ACC112 (cell line): Measurements from ENCODE around the gene CFAP92.

Experiments used
- H2AFZ ChIP-seq: fragments of 200-600 bp; sonication (generic); one replicate; pipeline ENCODE4 v1.6.0; 2017; ENCODE audit warnings: antibody characterized with exemption, low read length; ENCODE audit not compliant: unreplicated experiment
- H3K27ac ChIP-seq: fragments of 200-600 bp; sonication (generic); 2 replicates; pipeline ENCODE4 v1.5.1; 2014; ENCODE audit warnings: low read depth, mild to moderate bottlenecking, antibody characterized with exemption, low read length, moderate library complexity
- H3K27me3 ChIP-seq: fragments of 200-600 bp; sonication (generic); 2 replicates; pipeline ENCODE4 v1.6.1; 2014; ENCODE audit warnings: mild to moderate bottlenecking, antibody characterized with exemption, low read length, moderate library complexity, mixed read lengths; ENCODE audit not compliant: insufficient read depth
- H3K36me3 ChIP-seq: fragments of 200-600 bp; sonication (generic); 2 replicates; pipeline ENCODE4 v1.6.1; 2016; ENCODE audit warnings: mild to moderate bottlenecking, antibody characterized with exemption, low read length, moderate library complexity, mixed read lengths; ENCODE audit not compliant: insufficient read depth
- H3K4me1 ChIP-seq: fragments of 200-600 bp; sonication (generic); one replicate; pipeline ENCODE4 v1.6.1; 2016; ENCODE audit warnings: low read length, mixed read lengths; ENCODE audit not compliant: insufficient read depth, unreplicated experiment, control insufficient read depth
- H3K4me3 ChIP-seq: fragments of 200-600 bp; sonication (generic); 2 replicates; pipeline ENCODE4 v1.5.1; 2014; ENCODE audit warnings: mild to moderate bottlenecking, low read depth, low read length
- H3K79me2 ChIP-seq: fragments of 200-600 bp; sonication (generic); one replicate; pipeline ENCODE4 v1.6.0; 2016; ENCODE audit warnings: low read length; ENCODE audit not compliant: control insufficient read depth, unreplicated experiment, insufficient read depth

The CFAP92 gene

DNA sequence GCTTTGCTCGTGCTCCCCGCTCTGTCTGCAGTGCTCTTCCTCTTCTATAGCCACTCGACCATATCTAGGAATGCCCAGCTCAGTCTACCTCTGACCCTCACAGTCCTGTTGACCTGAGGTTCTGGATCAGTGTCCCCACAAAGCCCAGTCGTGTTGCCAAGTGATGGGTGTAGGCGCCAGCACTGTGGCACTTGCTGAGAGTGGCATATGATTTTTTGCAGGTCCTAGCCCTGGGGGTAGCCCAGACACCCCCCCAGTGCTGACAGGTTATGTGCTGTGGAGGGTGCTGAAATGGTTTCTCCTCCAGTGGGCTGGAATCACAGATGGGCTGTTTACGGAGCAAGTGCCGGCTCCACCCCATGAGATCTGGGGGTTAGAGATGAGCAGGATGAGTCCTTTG is 82.0 kb downstream of the CFAP92 start:
- Histone ChIP-seq H2AFZ (no peak overlapping the region), H3K4me1 (no peaks in the 10 kb centered on the region), H3K36me3 (peaks cover 51% of the 10 kb centered on the region), H3K4me3 (no peak overlapping the region), H3K27me3 (no peaks in the 10 kb centered on the region), H3K27ac (no peak overlapping the region), H3K79me2 (no peaks in the 10 kb centered on the region)

DNA sequence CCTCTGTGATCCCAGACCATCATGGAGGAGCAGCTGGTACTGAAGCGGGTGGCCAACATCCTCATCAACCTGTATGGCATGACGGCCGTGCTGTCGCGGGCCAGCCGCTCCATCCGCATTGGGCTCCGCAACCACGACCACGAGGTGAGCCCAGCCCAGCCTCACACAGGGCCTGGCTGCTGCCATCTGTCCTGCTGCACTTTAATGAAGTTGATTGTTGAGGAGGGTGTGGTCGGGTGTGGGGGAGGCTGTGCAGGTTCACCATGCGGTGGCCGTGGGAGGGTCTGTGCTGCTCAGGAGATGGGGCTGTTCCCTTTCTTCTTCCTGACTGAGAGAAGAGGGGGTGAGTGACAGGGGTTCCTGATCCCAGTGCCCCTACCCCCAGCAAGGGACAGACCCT is 83.9 kb downstream of the CFAP92 start:
- Histone ChIP-seq H3K4me3 (no peak overlapping the region), H3K4me1 (no peaks in the 10 kb centered on the region), H3K27ac (no peak overlapping the region), H3K36me3 (peaks cover 38% of the 10 kb centered on the region; the same call in 1 of the 2 replicates), H2AFZ (no peak overlapping the region), H3K27me3 (no peaks in the 10 kb centered on the region), H3K79me2 (no peaks in the 10 kb centered on the region)

DNA sequence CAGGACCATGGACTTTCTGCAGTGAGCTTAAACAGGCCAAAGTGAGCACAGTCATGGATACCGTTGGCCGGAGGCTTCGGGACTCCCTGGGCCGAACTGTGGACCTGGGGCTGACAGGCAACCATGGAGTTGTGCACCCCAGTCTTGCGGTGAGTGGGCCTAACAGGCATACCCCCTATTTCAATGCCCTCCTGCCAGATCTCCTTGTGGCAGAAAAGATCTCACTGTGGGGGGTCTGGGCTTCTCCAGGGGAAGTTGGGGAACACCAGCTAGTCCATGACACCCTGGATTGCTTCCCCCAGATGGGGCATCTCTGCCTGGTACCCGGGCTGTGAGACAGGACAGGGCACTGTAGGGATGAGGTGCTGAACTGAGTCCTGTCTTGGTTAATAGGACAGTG is 84.9 kb downstream of the CFAP92 start:
- no peaks in the 10 kb centered on the region for H3K27me3 ChIP-seq
- H2AFZ ChIP-seq = no peak overlapping the region
- no peaks in the 10 kb centered on the region for H3K4me1 ChIP-seq
- no peak overlapping the region for H3K27ac ChIP-seq
- no peaks in the 10 kb centered on the region for H3K79me2 ChIP-seq
- no peak overlapping the region for H3K4me3 ChIP-seq
- peaks cover 38% of the 10 kb centered on the region; the same call in 1 of the 2 replicates for H3K36me3 ChIP-seq

DNA sequence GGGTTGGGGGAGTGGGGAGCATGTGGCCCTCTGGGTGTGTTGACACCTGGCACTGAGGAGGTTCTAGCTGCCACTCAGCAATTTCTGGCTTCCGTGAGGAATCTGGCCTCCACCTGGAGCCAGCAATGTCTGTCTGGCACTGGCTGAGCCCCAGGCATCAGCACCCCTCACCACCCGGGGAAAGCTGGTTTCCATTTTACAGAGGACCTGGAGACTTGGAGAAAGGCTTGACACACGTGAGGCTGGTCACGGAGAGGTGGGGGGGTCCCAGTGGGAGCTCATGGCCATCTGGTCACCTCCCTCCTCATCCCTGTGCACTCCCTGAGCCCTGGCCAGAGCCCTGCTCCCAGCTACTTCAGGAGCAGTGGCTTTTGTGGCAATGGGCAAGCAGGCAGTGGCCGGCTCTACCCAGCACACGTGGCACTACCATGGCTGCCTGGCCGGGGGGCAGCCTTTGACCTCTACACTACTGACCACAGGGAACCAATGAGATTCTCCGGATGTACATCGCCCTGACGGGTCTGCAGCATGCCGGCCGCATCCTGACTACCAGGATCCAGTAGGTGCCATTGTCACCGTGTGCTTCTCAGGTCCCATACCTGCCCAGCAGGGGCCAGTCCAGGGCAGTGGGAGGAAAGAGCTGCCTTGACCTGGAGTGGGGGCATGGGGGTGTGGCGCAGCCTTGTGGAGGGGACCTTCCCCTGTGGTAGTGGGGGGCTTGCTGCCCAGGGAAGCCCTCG is 86.0 kb downstream of the CFAP92 start:
- Histone ChIP-seq H3K27me3 (no peaks in the 10 kb centered on the region), H3K4me1 (no peaks in the 10 kb centered on the region), H3K36me3 (peaks cover 33% of the 10 kb centered on the region; the same call in 1 of the 2 replicates), H3K4me3 (no peak overlapping the region), H3K79me2 (no peaks in the 10 kb centered on the region), H3K27ac (no peak overlapping the region), H2AFZ (no peak overlapping the region)

DNA sequence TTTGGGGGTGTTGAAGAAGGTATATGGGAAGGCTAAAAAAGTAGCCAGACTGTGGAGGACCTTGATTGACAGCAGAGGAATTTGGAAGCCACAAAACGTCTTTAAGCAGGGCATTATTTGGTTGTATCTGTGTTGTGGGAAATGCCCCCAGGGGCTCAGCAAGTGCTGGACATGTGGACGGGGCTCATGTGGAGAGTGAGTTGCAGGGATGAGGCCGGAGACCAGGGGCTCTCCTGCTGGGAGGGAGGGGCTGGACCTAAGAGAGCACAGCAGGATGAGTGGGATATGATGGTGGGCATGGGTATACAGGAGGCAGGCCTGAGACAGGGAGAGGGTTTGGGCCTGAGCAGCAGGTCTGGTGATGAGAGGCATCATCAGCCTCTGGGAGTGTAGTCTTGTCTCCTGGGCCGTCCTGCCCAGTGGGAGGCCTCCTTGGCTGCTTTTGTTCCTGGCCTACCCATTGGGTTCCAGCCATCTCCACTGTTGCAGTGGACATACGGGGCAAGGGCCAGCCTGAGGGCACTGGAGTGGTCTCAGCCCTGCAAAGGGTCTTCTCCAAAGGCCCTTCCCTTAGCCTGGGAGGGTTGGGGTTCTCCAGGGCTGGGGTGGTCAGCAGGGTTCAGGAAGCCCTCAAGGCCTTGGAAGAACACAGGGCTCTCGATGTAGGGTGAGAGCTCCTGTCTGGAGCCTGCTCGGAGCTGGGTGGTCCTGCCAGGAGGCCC is 86.9 kb downstream of the CFAP92 start:
- H2AFZ ChIP-seq = no peak overlapping the region
- no peaks in the 10 kb centered on the region for H3K79me2 ChIP-seq
- H3K4me1 ChIP-seq = no peaks in the 10 kb centered on the region
- H3K36me3 ChIP-seq = peaks cover 29% of the 10 kb centered on the region
- H3K27ac ChIP-seq = no peak overlapping the region
- H3K27me3 ChIP-seq = no peaks in the 10 kb centered on the region
- no peak overlapping the region for H3K4me3 ChIP-seq

DNA sequence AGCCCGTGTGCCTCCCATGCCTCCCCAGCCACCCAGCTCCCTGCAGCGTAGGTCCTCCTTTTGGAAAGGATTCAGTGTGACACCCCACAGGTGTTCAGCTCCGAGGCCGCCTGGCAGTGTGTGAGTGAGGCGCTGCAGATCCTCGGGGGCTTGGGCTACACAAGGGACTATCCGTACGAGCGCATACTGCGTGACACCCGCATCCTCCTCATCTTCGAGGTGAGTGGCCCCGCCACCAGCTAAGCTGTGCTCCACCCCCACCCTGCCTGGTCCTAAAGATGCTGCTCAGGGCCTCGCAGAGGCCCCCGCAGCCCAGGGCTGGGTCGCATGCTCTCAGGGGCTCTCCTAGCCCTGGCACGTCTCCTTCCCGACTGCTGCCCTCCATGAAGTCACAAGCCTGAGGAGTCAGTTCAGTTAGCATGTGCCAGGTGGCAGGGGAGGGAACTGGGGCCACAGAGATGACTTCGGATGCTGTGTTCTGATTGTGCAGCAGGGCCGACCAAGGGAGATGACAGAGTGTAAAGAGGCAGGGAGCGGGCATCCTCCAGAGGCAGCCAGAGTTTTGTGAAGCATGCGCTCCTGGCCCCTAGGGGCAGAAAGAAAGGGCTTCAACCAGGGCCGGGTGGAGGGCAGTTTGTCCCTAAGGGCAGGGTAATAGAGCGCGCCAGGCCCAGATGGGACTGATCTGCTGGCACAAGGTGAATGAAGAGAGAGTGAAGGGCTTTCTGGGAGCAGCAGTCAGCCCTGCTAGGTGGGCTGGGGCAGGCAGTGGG is 87.7 kb downstream of the CFAP92 start:
- H3K79me2 ChIP-seq = no peaks in the 10 kb centered on the region

DNA sequence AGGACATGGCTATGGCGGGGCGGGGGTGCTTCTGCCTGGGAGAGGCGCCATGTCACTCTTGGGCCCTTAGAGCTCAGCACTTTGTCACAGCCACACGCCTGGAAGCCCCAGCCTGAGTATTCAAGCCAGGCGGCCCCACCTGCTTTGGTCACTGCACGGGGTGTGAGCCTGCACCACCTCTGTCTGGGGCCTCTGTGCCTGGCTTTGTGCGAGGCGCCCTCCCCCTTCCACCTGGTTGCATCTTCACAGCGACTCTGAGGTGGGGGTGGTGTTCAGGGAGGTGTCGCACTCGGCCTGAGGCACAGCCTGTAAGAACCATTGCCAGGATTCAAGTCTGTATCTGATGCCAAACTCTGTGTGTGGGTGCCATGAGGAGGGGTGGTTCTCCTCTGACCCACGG is 90.4 kb downstream of the CFAP92 start:
- no peak overlapping the region for H2AFZ ChIP-seq
- no peaks in the 10 kb centered on the region for H3K4me1 ChIP-seq
- H3K79me2 ChIP-seq = no peaks in the 10 kb centered on the region
- H3K4me3 ChIP-seq = no peak overlapping the region
- H3K36me3 ChIP-seq = peaks cover 32% of the 10 kb centered on the region
- H3K27me3 ChIP-seq = no peaks in the 10 kb centered on the region
- no peak overlapping the region for H3K27ac ChIP-seq

More for the DNA sequence above, 87.7 kb downstream of the CFAP92 start:
- Histone ChIP-seq H2AFZ (no peak overlapping the region), H3K27me3 (no peaks in the 10 kb centered on the region), H3K27ac (no peak overlapping the region), H3K4me1 (no peaks in the 10 kb centered on the region), H3K4me3 (no peak overlapping the region), H3K36me3 (peaks cover 33% of the 10 kb centered on the region)

DNA sequence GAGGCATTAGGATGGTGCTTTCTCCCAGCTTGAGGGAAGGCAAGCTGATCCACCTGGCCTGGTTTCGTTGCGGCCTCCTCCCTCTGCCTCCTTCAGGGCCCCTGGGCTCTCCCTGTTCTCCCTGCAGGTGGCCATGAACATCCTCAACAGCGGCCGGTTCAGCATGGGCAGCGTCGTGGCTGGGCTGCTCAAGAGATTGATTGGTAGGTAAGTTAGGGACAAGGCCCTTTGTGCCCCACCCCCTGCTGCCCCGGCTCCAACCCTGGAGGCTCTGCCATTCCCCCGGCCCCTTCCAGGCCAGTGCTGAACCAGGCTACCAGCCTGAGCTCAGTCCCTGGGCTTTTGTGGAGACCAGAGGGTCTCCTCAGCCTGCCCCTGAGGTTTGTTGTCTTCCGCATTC is 91.5 kb downstream of the CFAP92 start:
- no peaks in the 10 kb centered on the region for H3K4me1 ChIP-seq
- no peak overlapping the region for H3K27ac ChIP-seq
- no peak overlapping the region for H3K4me3 ChIP-seq
- no peaks in the 10 kb centered on the region for H3K27me3 ChIP-seq
- H3K36me3 ChIP-seq = peaks cover 30% of the 10 kb centered on the region
- no peaks in the 10 kb centered on the region for H3K79me2 ChIP-seq
- no peak overlapping the region for H2AFZ ChIP-seq

DNA sequence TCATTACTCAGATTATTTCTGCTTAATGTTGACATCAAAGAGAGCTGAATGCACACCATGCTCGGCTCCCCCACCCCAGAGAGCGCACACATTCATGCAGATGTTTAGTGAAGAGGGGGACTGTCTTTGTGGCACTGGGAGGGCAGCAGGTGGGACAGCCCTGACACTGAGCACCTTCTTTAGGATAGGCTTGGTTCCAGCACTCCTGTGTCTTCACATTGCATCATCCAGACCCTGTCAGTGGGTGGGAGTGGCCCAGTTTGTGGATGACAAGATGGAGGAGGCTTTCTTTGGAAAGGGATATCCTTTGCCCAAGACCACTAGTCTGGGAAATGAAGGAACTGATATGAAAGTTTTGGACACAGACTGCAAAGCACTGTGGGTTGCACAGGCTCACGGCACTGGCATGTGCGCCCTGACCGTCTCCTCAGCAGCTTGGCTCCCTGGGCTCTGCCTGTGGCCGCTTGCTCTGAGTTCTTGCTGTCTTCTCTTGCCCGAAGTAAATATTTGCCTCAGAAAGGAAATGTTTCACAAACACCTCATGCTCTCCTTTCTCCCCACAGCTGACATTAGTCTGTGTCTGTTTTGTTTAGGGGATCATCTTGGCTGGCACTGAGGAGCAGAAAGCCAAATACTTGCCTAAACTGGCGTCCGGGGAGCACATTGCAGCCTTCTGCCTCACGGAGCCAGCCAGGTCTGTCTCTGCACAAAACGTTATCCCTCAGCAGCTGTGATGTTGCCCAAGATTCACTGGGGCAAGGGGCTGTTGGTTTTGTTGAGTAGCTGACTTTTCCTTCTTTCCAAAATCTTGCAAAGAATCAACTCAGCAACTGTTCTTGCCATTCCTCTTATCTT is 97.8 kb downstream of the CFAP92 start:
- no peak overlapping the region for H2AFZ ChIP-seq
- H3K36me3 ChIP-seq = peaks cover 28% of the 10 kb centered on the region
- H3K27me3 ChIP-seq = no peaks in the 10 kb centered on the region
- H3K79me2 ChIP-seq = no peaks in the 10 kb centered on the region
- H3K27ac ChIP-seq = no peak overlapping the region
- no peak overlapping the region for H3K4me3 ChIP-seq
- no peaks in the 10 kb centered on the region for H3K4me1 ChIP-seq
